NCI-H1436 treated with DMSO at 0.1 percent for 48 hours (cell line): ENCODE measurements around the gene GYPA.
A peak's percentile ranks its signal among the peaks of the same experiment; 100 is the strongest.
"Not testable (repeated sequence)": the region's sequence is repeated elsewhere in the genome, so short reads cannot be mapped to it uniquely, and the experiment has no call there.

Experiments used
- DNase-seq: peaks from one replicate; lab custom pipeline; 2025; lab: John Stamatoyannopoulos, UW

The GYPA gene

DNA sequence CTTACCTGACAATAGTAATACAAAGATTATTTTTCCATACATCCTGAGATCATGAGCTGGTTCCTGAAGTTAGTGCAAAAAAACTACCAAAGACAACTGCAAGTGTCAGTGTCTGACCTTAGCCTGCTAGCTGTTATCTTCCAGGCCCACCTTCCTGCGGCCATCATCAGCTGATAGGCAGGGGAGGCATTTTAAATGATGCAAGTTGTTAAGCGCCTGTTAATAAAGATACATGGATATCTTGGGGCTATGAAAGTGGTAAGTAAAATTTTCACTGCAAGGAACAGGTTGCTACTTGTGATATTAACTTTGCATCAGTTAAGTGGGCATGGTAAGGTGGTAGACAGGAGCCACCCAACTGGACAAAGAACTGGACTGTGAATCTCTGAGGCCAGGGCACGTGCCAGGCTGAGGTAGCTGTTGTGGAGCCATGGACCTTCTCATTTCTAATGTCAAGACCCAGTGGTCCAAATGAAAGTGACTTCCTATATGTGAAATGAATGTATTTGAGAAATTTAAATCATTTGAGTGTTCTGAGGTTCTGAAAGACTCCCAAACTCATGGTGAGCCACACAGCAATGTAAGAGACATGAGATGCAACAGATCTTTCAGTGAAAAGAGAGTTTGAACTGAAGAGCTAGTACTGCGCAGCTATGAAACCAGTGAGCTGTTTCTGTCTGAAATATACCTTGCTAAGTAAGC is at the start of gene GYPA:
GYPA (minus strand) TSS at position 125 of the 702 bp plus-strand sequence; CDS start at position 42, 83 bp downstream.
- DNase-seq = not testable (repeated sequence)

DNA sequence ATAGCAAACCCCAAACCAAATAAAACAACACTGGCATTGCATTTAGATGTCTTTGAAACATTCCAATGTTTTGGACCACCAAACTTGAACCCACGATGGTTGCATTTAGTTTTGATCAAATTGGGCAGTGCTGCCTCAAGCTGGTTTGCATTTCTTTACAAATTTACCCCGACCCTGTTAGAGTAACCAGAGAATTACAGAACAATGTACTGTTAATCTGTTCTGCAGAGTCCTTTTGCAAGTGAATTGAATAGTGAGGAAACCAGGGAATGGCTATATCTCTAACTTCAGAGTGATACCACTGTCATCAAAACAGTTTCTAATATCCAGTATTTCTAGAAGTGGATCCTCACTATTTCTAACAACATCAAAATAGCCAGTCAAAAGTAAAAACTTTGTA is 49.5 kb upstream of the GYPA start:
- no peak for DNase-seq

DNA sequence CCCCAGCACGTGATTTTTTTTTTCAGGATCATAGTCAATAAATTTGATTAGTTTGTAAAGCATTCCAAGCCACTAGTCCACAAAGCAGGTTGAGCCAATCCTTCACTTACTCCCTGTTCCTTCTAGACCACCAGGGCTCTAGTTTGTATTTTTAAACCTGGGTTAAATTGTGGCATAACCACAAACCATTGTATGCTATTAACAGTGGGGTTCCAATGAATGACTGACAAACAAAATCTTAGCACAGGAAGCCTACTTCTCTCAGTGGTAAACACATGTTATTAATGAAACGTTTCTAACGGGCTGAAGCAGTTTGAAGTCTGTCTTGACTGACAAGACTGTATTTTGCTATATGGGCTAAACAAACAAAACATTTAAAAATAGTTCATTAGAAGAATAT is 48.6 kb upstream of the GYPA start:
- no peak for DNase-seq

DNA sequence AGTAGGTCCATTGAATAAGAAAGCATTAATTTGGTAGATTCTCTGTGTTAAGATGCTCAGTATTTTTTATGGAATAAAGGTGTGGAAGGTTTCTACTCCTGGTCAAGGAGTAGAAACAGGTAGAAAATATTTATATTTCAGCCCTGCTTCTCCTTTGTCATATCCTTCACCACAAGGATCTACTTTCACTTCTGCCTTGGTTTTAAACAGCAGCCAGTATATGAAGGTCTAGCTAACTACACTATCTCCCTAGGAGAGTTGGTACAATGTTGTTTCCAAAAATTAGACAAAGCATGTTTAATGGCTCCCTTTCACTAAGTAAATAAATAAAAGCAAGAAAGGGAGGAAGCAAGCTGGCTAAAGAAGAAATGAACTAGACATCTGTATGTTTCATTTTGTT is 44.6 kb upstream of the GYPA start:
- DNase-seq = no peak

DNA sequence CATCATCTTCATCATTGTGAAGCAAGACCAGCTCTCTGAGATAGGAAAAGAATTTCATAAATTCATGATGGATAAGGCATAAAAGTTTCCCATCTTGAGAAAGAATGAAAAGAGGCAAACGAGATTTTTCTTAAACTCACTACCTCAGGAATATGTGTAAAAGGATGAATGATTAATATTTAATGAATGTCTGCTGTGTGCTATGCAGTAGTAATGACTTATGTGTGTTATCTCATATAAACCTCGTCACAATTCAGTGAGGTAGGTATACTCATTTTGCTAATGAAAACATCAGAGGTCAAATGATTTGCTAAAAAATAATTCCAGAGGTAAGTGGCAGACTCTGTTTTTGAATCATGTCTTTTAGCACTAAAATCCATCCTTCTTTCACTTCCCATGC is 42.6 kb upstream of the GYPA start:
- no peak for DNase-seq

DNA sequence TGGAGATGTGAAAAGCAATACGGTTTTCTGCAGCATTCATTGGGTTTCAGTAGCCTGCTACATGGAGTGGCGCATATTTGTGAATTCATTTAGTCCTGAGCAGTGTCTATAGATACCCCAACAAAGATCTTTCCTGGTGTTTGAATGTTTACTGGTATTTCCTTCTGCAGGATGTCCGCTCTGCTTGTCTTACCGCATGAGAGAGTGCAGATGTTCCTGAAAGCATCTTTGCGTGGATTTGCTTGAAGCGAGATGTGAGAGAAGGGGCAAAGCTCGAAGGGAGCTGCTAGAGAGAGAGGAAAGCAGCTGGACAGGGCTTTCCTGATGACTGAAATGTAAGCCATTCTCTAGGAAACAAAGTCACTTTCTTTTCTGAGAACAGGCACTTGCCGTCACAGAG is 40.9 kb upstream of the GYPA start:
- no peak for DNase-seq

DNA sequence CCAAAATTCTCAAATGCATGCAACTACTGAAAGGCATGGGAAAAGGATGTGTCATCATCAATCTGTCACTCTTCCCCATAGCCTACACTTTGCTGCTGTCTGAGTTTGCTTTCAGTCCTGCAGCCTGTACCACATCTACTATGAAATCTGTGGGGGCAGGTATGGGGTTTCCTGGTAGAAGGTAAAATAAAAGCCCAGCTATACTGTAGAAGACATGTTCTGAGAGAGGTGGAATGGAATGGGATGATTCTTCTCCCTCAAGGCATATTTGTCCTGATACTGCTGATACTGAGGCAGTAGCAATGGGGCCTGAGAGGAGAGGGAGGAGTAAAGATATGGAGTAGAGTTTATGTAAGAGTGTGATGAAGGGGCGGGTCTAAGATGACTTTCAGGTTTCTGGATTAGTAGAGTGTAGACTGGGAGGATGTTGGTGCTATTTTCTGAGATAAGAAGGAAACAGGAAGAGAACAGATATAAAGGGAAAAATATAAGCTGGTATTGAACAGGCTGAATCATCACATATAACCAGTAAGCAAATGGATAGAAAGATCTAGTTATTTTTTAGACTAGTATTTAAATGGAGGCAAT is 38.7 kb upstream of the GYPA start:
- no peak for DNase-seq

DNA sequence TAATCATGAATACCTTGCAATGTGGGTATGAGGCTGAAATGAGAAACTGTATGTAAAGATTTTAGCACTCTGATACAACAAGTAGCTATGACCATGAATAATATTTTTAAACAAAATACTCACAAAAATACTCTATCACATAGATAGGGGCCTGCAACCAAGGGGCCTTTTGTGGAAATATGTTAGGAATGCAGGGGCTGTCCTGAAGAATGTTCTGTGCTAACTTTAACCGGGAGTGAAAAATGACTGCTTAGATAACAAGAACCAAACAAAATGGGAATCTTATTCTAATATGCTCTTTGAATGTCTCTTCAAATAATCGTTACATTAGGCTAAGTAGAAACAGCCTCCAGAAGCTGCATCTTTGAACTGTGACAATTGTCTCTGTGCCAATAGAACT is 37.9 kb upstream of the GYPA start:
- no peak for DNase-seq

DNA sequence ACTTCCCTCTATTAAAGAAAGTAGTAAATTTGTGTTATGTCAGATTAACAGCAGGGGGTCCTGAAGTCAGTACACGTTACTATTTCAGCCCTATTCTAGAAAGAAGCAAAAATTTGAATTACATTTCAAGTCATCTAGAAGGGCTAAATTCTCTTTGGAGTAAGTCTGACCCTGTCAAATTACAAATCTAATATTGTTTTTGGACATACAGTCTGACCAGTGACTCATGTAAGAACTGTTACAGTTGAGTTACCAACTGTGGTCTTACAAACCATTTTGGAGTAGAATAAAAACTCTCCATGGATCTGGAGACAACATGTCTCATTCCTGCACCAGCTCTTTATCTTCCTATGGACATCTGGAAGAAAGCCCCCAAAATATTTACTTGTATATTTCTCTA is 36.0 kb upstream of the GYPA start:
- no peak for DNase-seq

DNA sequence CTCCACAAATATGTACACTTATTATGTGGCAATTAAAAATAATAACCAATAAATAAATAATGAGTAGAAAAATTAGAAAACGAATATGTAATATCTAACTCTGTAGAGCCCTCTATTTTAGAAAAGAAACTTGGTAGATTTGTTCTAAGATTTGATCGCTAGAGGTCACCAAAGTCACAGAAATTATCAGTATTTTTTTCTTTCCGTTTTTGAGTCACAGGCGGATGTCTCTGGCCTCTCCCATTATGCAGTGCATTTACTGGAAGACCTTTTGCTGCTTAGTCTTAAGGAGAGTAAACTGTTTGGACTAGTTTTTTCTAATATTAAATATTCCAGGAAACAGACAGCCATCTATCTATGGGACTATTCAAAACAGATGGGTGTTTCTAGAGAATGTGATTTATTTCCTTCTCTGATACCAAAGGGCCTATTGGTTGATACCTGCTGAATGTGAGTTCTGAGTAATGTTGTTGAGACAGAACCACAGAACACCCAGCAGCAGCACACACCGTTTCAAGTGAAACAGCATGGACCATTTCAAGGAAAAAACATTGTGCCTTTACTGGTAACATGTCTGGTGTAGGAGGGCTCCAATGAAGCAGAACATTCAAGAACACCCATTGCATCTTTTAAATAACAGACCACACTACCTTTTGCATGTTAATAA is 34.0 kb upstream of the GYPA start:
- DNase-seq = peak; percentile 7

DNA sequence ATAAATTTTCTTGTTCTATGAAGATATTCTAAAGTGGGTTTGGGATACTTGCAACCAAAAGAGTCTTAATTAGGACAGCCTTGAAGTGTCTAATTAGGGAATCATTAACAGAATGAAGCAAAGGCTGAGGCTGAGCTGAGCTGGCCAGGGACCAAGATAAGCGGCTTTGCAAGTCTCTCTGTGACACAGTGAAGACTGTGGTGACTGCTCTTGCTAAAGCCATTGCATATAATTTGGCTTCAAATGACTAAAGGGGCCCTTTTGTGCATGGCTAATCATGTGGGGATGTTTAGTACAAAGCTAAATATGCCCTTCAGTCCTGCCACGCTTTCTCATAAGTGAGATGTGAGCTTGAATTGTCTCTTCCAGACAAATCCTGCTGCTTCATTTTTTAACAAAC is 31.2 kb upstream of the GYPA start:
- no peak for DNase-seq

DNA sequence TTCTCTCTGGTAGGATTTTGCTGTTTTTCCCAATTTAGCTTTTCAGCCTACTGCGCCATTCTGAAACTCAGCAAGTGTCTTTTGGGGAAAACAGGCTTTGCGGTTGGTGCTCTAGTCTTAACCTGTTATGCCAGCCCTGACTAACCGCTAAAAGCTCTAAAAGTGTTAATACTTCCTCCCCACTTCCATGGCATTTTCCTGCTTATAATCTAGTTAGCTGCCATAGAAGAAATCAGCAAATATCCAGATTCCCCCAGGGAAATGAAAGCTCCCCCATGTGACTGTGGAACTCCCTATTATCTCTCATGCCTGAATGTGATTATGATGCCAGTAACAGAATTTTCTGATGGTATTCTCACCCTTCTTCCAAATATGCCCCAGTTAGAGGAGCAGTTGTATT is 28.7 kb upstream of the GYPA start:
- no peak for DNase-seq

DNA sequence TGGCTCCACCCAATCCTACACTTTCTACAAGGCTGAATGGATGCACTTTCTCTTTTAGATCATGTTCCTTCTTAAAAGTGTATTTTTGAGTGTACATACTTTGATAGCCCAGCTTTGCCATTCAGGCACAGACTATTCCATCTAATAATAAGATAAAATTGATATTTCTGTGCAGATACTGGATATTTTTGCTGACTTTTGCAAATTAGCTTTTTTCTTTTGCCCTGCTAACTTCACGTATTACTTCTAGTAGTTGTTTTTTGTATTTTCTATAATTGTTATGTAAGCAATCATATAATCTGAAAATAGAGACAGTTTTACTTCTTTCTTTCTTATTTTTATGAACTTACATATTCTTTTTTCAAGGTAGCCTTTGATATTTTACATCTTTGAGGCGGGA is 13.5 kb upstream of the GYPA start:
- DNase-seq = no peak

DNA sequence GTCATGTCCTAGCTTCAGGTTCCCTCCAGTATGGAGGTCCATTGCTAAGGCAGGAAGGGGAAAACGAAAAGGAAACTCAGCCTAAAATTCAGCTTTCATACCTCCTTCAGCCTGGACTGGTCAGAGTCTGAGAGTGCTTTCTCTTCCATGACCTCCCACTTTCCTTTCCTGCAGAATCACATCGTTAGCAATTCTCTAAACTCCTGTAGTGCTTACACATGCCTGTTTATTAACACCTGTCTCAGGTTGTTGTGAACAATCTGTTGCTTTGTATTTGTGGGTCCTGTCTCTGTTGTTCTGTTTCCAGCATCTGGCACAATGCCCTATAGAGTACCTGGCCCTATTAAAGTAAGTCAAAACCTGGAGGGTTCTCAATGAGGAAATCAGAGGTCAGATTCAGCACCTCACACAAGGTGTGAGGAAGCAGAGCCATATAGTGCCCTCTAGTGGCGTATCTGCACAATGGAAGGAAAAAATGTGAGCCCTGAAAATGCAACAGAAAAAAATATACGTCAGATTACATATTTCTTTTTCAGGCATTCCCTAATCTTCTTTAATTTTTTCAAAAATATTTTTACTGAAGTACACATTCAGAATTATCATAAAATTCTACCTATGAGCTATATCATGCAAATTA is 2.3 kb upstream of the GYPA start:
- not testable (repeated sequence) for DNase-seq

DNA sequence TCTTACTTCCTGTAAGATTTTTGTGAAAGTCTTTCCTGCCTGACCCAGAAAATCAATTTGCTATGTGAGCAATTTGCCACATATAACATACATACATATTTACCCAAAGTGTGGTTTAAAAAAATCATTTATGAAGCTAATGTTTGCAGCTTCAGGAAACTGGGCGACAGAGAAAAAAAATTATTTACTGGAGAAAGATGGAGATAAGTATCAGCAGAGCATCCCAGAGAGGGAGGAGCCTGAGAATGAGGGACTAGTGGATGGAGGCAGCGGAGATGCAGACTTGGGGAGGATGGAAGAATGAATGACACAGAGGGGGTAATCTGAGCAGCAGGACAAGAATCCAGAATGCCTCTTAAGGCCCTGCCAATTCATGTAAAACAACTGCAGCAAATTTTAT is 975 bp upstream of the GYPA start:
- DNase-seq = no peak

DNA sequence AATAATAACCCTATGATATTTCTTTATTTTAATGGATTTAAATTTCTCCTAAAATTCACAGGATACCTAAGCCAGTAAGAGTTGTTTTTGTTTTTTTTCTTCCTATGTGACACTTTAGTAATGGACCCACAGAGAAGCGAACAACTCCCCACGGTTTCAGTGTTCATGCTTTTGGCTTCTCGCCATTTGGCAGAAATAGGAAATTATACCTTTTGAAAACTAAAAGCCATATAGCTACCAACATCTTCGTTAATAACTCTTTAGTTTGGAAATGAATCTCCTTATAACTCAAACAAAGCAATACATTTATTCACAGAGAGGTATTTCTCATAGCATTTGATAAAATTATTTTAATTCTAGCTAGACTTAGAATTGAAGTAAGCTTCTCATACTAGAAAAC is 527 bp downstream of the GYPA start:
- DNase-seq = not testable (repeated sequence)

DNA sequence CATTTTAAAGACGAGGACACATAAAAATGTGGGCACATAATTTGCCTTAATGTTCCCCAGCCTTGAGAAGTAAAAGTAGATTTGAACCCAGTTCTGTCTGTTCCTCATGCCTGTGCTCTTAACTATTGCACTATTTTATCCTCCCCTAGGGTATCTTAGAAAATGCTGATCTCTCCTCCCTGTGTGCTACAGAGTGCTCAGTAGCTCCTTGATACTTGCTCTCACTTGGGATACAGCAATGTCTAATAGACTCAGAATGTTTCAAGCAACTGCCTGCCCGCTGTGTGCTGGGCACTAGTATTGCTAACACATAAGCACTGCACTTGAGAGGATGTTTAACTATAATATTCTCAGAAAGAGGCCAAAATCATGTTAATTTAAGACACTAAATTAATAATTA is 971 bp downstream of the GYPA start:
- DNase-seq = not testable (repeated sequence)

DNA sequence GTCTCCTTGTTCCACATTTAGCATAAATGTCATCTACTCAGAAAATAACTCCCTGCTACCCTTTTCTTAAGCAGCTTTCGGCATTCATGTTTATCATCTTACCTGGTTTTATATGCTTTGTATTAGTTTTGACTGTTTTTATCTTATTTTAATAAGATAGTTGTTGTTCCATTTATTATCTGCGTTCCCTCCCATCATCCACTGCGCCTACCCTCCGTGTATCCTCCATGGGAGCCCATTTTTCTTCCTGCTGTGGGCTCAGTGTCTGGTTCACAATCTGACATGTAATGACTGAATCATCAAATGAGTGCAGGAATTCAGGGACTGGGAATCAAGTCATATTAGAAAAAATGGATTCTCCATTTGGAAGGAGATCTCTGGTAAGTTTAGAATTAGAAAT is 2.3 kb downstream of the GYPA start:
- DNase-seq = not testable (repeated sequence)

DNA sequence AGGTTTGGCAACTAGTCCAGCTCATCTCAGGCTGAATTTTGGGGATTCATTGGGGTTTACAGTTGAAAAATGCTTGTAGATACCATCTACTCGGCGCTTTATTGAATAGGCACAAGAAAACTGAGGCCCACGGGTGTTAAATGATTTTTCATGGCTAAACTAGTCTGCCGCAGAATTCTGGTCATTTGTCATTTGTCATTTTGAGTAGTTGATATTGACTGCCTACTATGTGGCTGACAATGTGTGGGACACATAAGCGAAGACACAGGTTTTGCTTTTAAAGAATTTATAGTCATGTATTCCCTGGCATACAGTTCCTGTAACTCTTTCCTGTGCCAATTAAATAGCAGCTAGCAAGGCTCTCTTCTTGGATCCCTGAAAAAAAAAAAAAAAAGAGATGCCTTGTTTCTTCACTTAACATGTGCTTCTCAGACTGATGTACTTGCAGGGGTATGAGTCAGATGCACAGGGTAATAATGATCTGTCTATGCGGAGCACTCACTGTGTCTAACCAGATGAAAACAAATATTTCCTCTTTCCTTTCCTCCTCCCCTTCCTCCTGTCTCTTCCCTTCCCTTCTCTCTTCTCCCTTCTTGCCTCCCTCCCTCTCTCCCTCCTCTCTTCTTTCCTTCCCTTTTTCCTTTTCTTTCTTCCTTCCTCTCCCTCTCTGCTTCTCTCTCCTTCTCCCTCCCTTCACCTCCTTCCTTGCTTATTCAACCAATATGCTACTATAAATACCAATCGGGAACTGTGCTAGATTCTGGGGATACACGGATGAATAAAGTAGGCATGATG is 3.2 kb downstream of the GYPA start:
- not testable (repeated sequence) for DNase-seq

DNA sequence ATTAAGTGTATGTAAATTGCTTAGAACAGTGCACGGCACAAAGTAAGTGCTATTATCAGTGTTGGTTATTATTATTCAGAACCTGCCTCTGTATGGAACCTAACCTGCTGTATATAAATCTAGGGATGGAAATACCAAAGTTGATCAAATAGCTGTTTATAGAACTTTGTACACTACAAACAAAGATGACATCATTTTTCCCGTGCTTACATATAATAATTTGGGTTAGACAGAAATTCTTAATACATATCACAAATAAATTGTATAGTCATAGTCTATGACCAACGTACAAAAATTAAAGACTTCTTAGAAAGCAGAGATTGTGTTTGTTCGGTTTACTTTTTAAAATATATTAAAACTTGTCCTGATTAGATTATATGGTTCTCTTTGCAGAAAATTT is 4.3 kb downstream of the GYPA start:
- DNase-seq = not testable (repeated sequence)

DNA sequence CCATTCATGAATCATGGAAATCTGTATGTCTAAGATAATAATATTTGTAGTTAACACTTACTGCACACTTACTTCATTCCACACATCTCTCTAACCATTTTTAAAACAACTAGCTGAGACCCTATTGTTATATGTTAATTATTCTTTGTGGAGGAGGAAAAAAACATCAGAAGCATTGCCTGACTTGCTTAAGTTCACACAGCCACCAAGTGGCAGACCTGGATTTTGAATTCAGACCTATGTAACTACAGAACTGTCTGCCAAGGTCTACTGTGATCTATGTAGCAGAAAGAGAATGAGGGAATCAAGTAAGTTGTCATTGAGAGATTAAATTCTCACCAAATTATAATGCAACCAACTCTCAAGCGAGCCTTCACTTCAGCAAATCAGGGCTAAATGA is 10.4 kb downstream of the GYPA start:
- not testable (repeated sequence) for DNase-seq

DNA sequence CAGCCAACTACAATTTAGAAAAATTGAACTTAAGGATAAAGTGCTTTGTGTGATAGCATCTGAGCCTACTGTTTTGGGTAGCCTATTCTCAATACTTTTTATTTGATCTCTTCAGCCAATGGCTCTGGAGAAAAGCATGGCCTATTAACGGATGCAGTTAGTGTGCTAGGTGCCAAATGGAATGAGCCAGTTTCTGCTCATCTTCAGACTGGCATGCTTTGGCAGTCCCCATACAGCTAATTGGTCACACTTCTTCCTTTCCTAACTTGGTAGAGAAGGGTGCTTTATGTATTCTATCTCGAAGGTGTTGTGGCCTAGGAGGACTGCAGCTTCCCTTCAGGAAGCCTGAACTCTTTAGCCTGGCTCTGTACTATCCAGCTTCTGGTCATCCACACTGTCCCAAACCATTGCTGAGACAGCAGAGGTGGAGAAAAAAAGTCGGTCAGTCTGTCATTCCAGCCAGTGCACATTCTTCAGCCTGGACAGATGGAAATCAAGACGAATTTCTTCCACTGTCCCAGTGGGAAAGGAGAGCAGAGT is 11.1 kb downstream of the GYPA start:
- not testable (repeated sequence) for DNase-seq
